Measurements from ENCODE around the gene DNAI1. TPM values are rescaled to one million over a fixed set of nuclear protein-coding genes. Genes with fewer than 3 reads are reported as not detected.
A peak's percentile ranks its signal among the peaks of the same experiment; 100 is the strongest.

The DNAI1 gene
- total RNA-seq, 1 donor from 2014 or later = 1.8 TPM

- Histone ChIP-seq H4K20me1 (ENCODE audit: insufficient read depth, low read length) (peaks cover 93% of the 10 kb centered on the region), H3K4me3 (ENCODE audit: insufficient read depth, low read depth, low read length) (no peak overlapping the region), H3K79me2 (ENCODE audit: insufficient read depth, low read length) (peaks cover 48% of the 10 kb centered on the region), H3K27me3 (ENCODE audit: insufficient read depth, low read length) (no peaks in the 10 kb centered on the region), H3K9ac (ENCODE audit: low read length) (no peak overlapping the region), H3K4me1 (ENCODE audit: insufficient read depth, low read length) (peaks cover 9% of the 10 kb centered on the region), H3K9me3 (ENCODE audit: insufficient read depth, low read depth, low read length) (no peaks in the 10 kb centered on the region), H3K4me2 (ENCODE audit: low read length) (no peak overlapping the region), H3K36me3 (ENCODE audit: insufficient read depth, low read length) (no peaks in the 10 kb centered on the region), H3K27ac (ENCODE audit: low read depth, low read length) (no peak overlapping the region), H2AFZ (ENCODE audit: low read depth, low read length) (no peak overlapping the region)
- H3K27ac Mint-ChIP-seq (ENCODE audit: unreplicated experiment) = no peak overlapping the region
- DNase-seq (ENCODE audit: low read depth) (no peak), FAIRE-seq (no peak)
- H3K4me1 Mint-ChIP-seq (ENCODE audit: low read depth, unreplicated experiment) = peaks cover 58% of the 10 kb centered on the region
- no peak for TF ChIP-seq CTCF (IDR thresholded peaks at IDR 0.05; ENCODE audit: insufficient read depth, low read depth, low read length)
- TF ChIP-seq EZH2 (IDR thresholded peaks at IDR 0.05; ENCODE audit: insufficient read depth, low read length) = no peak
- no peak overlapping the region for H3K4me3 Mint-ChIP-seq (ENCODE audit: unreplicated experiment)
- peaks cover 16% of the 10 kb centered on the region for H3K36me3 Mint-ChIP-seq (ENCODE audit: low read depth, unreplicated experiment)
- H3K27me3 Mint-ChIP-seq (ENCODE audit: low read depth, unreplicated experiment) = no peaks in the 10 kb centered on the region
- H3K9me3 Mint-ChIP-seq (ENCODE audit: unreplicated experiment) = peaks cover 2% of the 10 kb centered on the region
Observed at GRCh38 chr9:34443976-34444375, 14.6 kb upstream of the DNAI1 start.

GRCh38 chr9:34446468-34446891 lies 12.1 kb upstream of the DNAI1 start:
- H3K9me3 ChIP-seq (ENCODE audit: insufficient read depth, low read depth, low read length) = no peaks in the 10 kb centered on the region
- H3K4me3 ChIP-seq (ENCODE audit: insufficient read depth, low read depth, low read length) = no peak overlapping the region
- Mint-ChIP-seq H3K9me3 (ENCODE audit: unreplicated experiment) (peaks cover 2% of the 10 kb centered on the region), H3K36me3 (ENCODE audit: low read depth, unreplicated experiment) (peaks cover 17% of the 10 kb centered on the region), H3K27me3 (ENCODE audit: low read depth, unreplicated experiment) (no peaks in the 10 kb centered on the region), H3K4me1 (ENCODE audit: low read depth, unreplicated experiment) (peaks cover 57% of the 10 kb centered on the region), H3K27ac (ENCODE audit: unreplicated experiment) (peak overlapping the region; percentile 55), H3K4me3 (ENCODE audit: unreplicated experiment) (no peak overlapping the region)
- TF ChIP-seq CTCF (IDR thresholded peaks at IDR 0.05; ENCODE audit: insufficient read depth, low read depth, low read length) (no peak), EZH2 (IDR thresholded peaks at IDR 0.05; ENCODE audit: insufficient read depth, low read length) (no peak)
- H4K20me1 ChIP-seq (ENCODE audit: insufficient read depth, low read length) = peaks cover 95% of the 10 kb centered on the region
- H3K4me2 ChIP-seq (ENCODE audit: low read length) = no peak overlapping the region
- H3K36me3 ChIP-seq (ENCODE audit: insufficient read depth, low read length) = no peaks in the 10 kb centered on the region
- peak; percentile 67 for DNase-seq (ENCODE audit: low read depth)
- no peak overlapping the region for H2AFZ ChIP-seq (ENCODE audit: low read depth, low read length)
- H3K4me1 ChIP-seq (ENCODE audit: insufficient read depth, low read length) = peaks cover under 1% of the 10 kb centered on the region
- no peak for FAIRE-seq
- no peaks in the 10 kb centered on the region for H3K27me3 ChIP-seq (ENCODE audit: insufficient read depth, low read length)
- no peak overlapping the region for H3K9ac ChIP-seq (ENCODE audit: low read length)
- H3K27ac ChIP-seq (ENCODE audit: low read depth, low read length) = peak overlapping the region; percentile 19
- H3K79me2 ChIP-seq (ENCODE audit: insufficient read depth, low read length) = peaks cover 58% of the 10 kb centered on the region

GRCh38 chr9:34446951-34447350 lies 11.7 kb upstream of the DNAI1 start:
- Mint-ChIP-seq H3K36me3 (ENCODE audit: low read depth, unreplicated experiment) (peaks cover 17% of the 10 kb centered on the region), H3K9me3 (ENCODE audit: unreplicated experiment) (peaks cover 2% of the 10 kb centered on the region), H3K4me3 (ENCODE audit: unreplicated experiment) (no peak overlapping the region), H3K27ac (ENCODE audit: unreplicated experiment) (peak overlapping the region; percentile 55), H3K27me3 (ENCODE audit: low read depth, unreplicated experiment) (no peaks in the 10 kb centered on the region), H3K4me1 (ENCODE audit: low read depth, unreplicated experiment) (peaks cover 60% of the 10 kb centered on the region)
- Histone ChIP-seq H3K4me2 (ENCODE audit: low read length) (no peak overlapping the region), H3K9me3 (ENCODE audit: insufficient read depth, low read depth, low read length) (no peaks in the 10 kb centered on the region), H3K9ac (ENCODE audit: low read length) (no peak overlapping the region), H2AFZ (ENCODE audit: low read depth, low read length) (no peak overlapping the region), H3K27ac (ENCODE audit: low read depth, low read length) (no peak overlapping the region), H3K4me1 (ENCODE audit: insufficient read depth, low read length) (peaks cover 3% of the 10 kb centered on the region), H3K4me3 (ENCODE audit: insufficient read depth, low read depth, low read length) (no peak overlapping the region), H3K36me3 (ENCODE audit: insufficient read depth, low read length) (no peaks in the 10 kb centered on the region), H3K79me2 (ENCODE audit: insufficient read depth, low read length) (peaks cover 60% of the 10 kb centered on the region), H3K27me3 (ENCODE audit: insufficient read depth, low read length) (no peaks in the 10 kb centered on the region), H4K20me1 (ENCODE audit: insufficient read depth, low read length) (peaks cover 95% of the 10 kb centered on the region)
- DNase-seq (ENCODE audit: low read depth) (no peak), FAIRE-seq (peak; percentile 54)
- TF ChIP-seq EZH2 (IDR thresholded peaks at IDR 0.05; ENCODE audit: insufficient read depth, low read length) (no peak), CTCF (IDR thresholded peaks at IDR 0.05; ENCODE audit: insufficient read depth, low read depth, low read length) (no peak)

Measured in astrocyte (in vitro differentiated cells and primary cell).